ENCODE data around the gene POM121L2.

- TF ChIP-seq POLR2A (IDR thresholded peaks at IDR 0.05) (no peak), CTCF (IDR thresholded peaks at IDR 0.05) (no peak)
Measured at GRCh38 chr6:27312950-27313271, 838 bp upstream of the POM121L2 start.
